Mucosa of rectum (tissue), 2 donors: Measurements from ENCODE around the gene FER.

ENCODE experiments used
- H3K27ac ChIP-seq, 2 donors: one replicate each; pipeline ENCODE4 v1.7.0; 2013; ENCODE audit warnings: inconsistent platforms in 2 of 2, low read depth in 2 of 2, low read length in 2 of 2
- H3K27me3 ChIP-seq, 2 donors: one replicate each; pipeline ENCODE4 v1.7.0; 2013; ENCODE audit warnings: low read length in 2 of 2; ENCODE audit not compliant: control insufficient read depth in 2 of 2, insufficient read depth in 2 of 2
- H3K36me3 ChIP-seq, 2 donors: one replicate each; pipeline ENCODE4 v1.7.0; 2013; ENCODE audit warnings: low read length in 2 of 2; ENCODE audit not compliant: control insufficient read depth in 2 of 2, insufficient read depth in 2 of 2
- H3K4me1 ChIP-seq, 2 donors: one replicate each; pipeline ENCODE4 v1.7.0; 2013; ENCODE audit warnings: low read length in 2 of 2, mild to moderate bottlenecking in 1 of 2; ENCODE audit not compliant: control insufficient read depth in 2 of 2, insufficient read depth in 2 of 2
- H3K4me3 ChIP-seq, 2 donors: one replicate each; pipeline ENCODE4 v1.7.0; 2013; ENCODE audit warnings: low read length in 2 of 2
- H3K9ac ChIP-seq, 2 donors: one replicate each; pipeline ENCODE4 v1.7.0; 2013; ENCODE audit warnings: low read length in 2 of 2, low read depth in 1 of 2, mild to moderate bottlenecking in 1 of 2
- H3K9me3 ChIP-seq, 2 donors: one replicate each; pipeline ENCODE4 v1.7.0; 2013; ENCODE audit warnings: low read length in 2 of 2; ENCODE audit not compliant: control insufficient read depth in 2 of 2
- donor health status: healthy.
- donor health status: Normal muscosa, but diverticular disease.

The FER gene

DNA sequence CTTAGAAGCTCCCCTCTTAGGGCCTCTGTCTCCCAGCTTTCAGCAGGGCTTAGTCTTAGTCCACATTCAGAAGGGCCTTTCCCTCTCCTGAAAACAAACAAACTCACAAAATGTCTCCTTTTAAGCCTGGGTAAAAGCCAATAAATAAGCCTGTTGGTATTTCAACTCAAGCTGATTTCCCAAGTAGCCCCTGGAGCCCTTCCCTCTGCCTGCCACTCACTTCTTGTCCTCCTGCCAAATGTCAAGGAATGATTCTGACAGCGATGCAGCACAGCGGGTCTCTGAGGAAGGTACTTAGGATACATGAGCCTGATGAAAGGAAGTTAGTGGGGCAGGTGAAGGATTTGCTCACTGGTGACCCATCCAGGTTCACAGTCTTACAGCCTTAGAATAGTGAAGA, 451.6 kb downstream of the FER start:
- Histone ChIP-seq H3K4me3 (no peak overlapping the region), H3K9me3 (no peaks in the 10 kb centered on the region), H3K27me3 (no peaks in the 10 kb centered on the region), H3K27ac (no peak overlapping the region), H3K9ac (no peak overlapping the region), H3K36me3 (no peaks in the 10 kb centered on the region), H3K4me1 (peaks cover 0 to 2% of the 10 kb centered on the region in 2 donors)

- Histone ChIP-seq H3K27me3 (no peaks in the 10 kb centered on the region), H3K27ac (no peak overlapping the region), H3K4me1 (no peaks in the 10 kb centered on the region), H3K9me3 (no peaks in the 10 kb centered on the region), H3K4me3 (no peak overlapping the region), H3K9ac (no peak overlapping the region), H3K36me3 (no peaks in the 10 kb centered on the region)
Measured at GRCh38 chr5:109199799-109200620, 452.3 kb downstream of the FER start.

DNA sequence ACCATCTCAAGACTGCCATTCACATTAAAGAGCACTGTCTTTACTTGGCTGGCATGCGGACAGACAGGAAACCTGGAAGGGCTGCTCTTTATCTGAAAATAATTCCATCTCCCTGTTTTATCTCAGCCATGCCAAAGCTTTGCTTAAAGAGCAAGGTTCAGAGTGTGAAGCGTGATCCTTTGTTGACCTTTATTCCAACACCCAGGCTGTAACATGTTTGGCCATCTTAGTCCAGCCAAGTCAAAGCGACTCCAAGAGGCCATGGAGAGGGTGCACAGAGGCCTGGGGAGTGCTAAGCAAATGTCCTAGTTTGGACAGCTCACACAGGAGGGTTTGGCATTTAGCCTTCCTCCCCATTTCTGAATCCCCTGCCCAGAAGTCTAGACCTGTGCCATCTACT, 467.3 kb downstream of the FER start:
- Histone ChIP-seq H3K4me1 (no peaks in the 10 kb centered on the region), H3K4me3 (no peak overlapping the region), H3K36me3 (no peaks in the 10 kb centered on the region), H3K27ac (no peak overlapping the region), H3K9ac (no peak overlapping the region), H3K9me3 (no peaks in the 10 kb centered on the region), H3K27me3 (no peaks in the 10 kb centered on the region)

DNA sequence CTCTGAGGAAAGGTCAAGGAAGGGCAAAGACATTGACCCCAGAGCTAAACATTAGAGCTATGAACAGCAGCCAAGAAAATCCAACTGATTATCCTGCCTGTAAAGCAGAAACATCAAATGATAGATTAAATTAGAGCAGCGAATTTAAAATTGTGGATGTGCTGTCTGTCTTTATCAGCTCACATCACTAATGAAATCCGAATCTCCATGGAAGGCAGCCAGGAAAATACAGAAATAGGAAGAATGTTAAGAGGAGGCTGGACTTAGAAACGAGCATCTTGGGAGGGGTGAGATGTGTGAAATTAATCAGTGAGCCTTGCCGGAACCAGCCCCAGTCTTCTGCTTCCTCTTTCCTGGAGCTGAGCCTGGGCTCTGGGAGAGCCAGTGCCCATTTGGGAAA, 471.1 kb downstream of the FER start:
- H3K27me3 ChIP-seq: no peaks in the 10 kb centered on the region
- no peaks in the 10 kb centered on the region for H3K36me3 ChIP-seq
- no peak overlapping the region for H3K27ac ChIP-seq
- H3K4me1 ChIP-seq: no peaks in the 10 kb centered on the region
- H3K9ac ChIP-seq: no peak overlapping the region
- no peaks in the 10 kb centered on the region for H3K9me3 ChIP-seq
- no peak overlapping the region for H3K4me3 ChIP-seq

- Histone ChIP-seq H3K36me3 (no peaks in the 10 kb centered on the region), H3K9ac (no peak overlapping the region), H3K27me3 (no peaks in the 10 kb centered on the region), H3K4me1 (no peaks in the 10 kb centered on the region), H3K9me3 (no peaks in the 10 kb centered on the region), H3K27ac (no peak overlapping the region), H3K4me3 (no peak overlapping the region)
Measured at GRCh38 chr5:109223531-109223930, 475.8 kb downstream of the FER start.

GRCh38 chr5:109224276-109224882, 476.7 kb downstream of the FER start:
- Histone ChIP-seq H3K27me3 (no peaks in the 10 kb centered on the region), H3K36me3 (no peaks in the 10 kb centered on the region), H3K4me1 (no peaks in the 10 kb centered on the region), H3K4me3 (no peak overlapping the region), H3K9me3 (no peaks in the 10 kb centered on the region), H3K9ac (no peak overlapping the region), H3K27ac (no peak overlapping the region)

- Histone ChIP-seq H3K27ac (no peak overlapping the region), H3K4me1 (no peaks in the 10 kb centered on the region), H3K27me3 (no peaks in the 10 kb centered on the region), H3K4me3 (no peak overlapping the region), H3K9me3 (no peaks in the 10 kb centered on the region), H3K9ac (no peak overlapping the region), H3K36me3 (no peaks in the 10 kb centered on the region)
Measured at GRCh38 chr5:109225716-109226625, 478.3 kb downstream of the FER start.

DNA sequence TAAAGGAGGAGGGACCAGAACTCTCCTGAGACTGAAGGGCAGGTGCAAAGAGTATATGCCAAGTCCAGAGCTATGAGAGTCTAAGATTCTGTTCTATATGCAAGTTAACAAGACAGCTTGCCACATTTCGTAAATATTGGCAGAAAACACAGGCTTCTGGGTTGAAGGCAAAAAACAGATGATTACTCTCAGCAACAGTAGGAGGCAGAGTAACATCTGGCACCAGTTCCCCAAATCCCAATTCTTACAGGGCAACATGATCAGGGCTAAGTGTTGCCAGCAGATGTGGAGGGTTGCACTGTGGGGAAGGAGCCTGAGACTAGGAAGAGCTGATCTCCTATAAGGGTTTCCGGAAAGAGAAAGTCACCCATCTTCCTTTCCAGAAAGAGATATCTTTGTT, 482.7 kb downstream of the FER start:
- no peak overlapping the region for H3K27ac ChIP-seq
- H3K4me1 ChIP-seq: no peaks in the 10 kb centered on the region
- no peaks in the 10 kb centered on the region for H3K27me3 ChIP-seq
- no peaks in the 10 kb centered on the region for H3K9me3 ChIP-seq
- no peak overlapping the region for H3K9ac ChIP-seq
- no peaks in the 10 kb centered on the region for H3K36me3 ChIP-seq
- H3K4me3 ChIP-seq: no peak overlapping the region

GRCh38 chr5:109231331-109231730, 483.6 kb downstream of the FER start:
- H3K27ac ChIP-seq: no peak overlapping the region
- H3K4me1 ChIP-seq: no peaks in the 10 kb centered on the region
- peaks cover 0 to 2% of the 10 kb centered on the region in 2 donors for H3K9me3 ChIP-seq
- H3K27me3 ChIP-seq: no peaks in the 10 kb centered on the region
- H3K9ac ChIP-seq: no peak overlapping the region
- H3K36me3 ChIP-seq: no peaks in the 10 kb centered on the region
- no peak overlapping the region for H3K4me3 ChIP-seq

DNA sequence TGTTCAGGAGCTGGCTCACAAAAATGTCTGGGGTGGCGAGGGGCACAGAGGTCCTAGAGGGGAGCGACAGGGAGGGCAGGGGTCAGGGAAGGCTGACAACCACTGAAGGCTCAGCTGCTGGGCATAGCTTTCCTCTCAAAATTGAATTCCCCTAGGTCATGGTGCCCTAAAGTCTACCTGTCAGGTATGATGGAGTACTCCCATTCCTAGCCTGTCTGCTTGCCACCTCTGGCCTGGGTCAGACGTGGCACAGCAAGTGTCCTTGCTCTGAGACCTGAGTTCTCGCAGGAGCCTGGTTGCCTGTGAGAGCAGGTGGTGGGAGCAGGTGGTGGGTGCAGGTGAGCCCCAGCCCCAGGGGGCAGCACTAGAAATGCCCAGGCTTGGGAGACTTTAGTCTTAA, 486.7 kb downstream of the FER start:
- H3K27ac ChIP-seq: no peak overlapping the region
- H3K4me1 ChIP-seq: no peaks in the 10 kb centered on the region
- peaks cover 3 to 7% of the 10 kb centered on the region in 2 donors for H3K9me3 ChIP-seq
- no peak overlapping the region for H3K4me3 ChIP-seq
- no peaks in the 10 kb centered on the region for H3K36me3 ChIP-seq
- H3K27me3 ChIP-seq: no peaks in the 10 kb centered on the region
- H3K9ac ChIP-seq: no peak overlapping the region
